ENCODE data around the gene P2RX3. TPM values are rescaled to one million over a fixed set of nuclear protein-coding genes. Genes with fewer than 3 reads are reported as not detected.

Gene P2RX3
- total RNA-seq, 1 donor: not detected

DNA sequence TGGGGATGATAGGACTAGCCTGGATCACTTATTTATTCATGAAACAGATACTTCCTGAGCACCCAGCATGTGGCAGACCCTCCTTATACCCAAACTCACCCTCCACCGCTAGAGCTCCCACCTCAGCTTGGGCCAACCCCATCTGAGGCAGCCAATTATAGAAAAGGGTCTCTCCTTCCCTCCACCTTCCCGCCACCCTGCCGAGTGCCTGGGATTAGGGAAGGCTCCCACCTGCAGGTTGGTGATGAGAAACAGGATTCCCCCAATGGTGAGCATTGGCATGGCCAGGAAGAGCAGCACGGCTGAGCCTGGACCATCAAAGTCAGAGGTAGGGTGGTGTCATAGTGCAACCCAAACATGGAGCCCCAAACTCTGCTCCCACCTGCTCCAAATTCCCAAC is 82.9 kb downstream of the P2RX3 start:
- TF ChIP-seq, protein P1, sequence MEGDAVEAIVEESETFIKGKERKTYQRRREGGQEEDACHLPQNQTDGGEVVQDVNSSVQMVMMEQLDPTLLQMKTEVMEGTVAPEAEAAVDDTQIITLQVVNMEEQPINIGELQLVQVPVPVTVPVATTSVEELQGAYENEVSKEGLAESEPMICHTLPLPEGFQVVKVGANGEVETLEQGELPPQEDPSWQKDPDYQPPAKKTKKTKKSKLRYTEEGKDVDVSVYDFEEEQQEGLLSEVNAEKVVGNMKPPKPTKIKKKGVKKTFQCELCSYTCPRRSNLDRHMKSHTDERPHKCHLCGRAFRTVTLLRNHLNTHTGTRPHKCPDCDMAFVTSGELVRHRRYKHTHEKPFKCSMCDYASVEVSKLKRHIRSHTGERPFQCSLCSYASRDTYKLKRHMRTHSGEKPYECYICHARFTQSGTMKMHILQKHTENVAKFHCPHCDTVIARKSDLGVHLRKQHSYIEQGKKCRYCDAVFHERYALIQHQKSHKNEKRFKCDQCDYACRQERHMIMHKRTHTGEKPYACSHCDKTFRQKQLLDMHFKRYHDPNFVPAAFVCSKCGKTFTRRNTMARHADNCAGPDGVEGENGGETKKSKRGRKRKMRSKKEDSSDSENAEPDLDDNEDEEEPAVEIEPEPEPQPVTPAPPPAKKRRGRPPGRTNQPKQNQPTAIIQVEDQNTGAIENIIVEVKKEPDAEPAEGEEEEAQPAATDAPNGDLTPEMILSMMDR (IDR thresholded peaks at IDR 0.05; ENCODE audit: insufficient read depth, low read length): no peak
- no peak overlapping the region for H3K4me3 ChIP-seq (ENCODE audit: low read depth, low read length)

DNA sequence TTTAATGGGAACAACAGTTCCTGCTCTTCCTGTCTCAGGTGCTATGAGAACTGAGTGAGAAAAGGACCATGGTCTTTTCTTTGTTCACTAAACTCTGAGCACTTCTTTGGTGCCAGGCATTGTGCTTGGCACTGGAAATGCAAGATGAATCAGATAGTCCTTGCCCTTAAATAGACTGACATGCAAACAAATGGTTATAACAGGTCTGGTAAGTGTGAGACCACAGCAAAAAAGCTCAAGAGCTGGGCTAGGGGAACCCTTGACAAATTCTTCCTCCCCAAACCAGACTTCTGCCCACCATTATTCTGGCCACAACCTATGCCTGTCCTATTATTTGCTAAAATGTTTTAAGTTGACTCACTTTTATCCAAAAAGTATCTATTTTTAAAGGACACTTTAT is 83.7 kb downstream of the P2RX3 start:
- no peak for DNase-seq (ENCODE audit: low read depth)
- no peak overlapping the region for H3K4me3 ChIP-seq (ENCODE audit: low read depth, low read length)
- TF ChIP-seq, protein P1 (IDR thresholded peaks at IDR 0.05; ENCODE audit: insufficient read depth, low read length): no peak

More for the DNA sequence above, 82.9 kb downstream of the P2RX3 start:
- DNase-seq (ENCODE audit: low read depth): no peak

Other genes starting within 250 kb of the P2RX3 start
- gene LRRC55, start 156.4 kb upstream of the P2RX3 start, total RNA-seq (ENCODE audit: low replicate concordance): not detected in 2 replicates
- gene APLNR, start 101.1 kb upstream of the P2RX3 start, total RNA-seq (ENCODE audit: low replicate concordance): not detected in 2 replicates
- 70.0 and 108 TPM in 2 replicates for gene TNKS1BP1, start 13.4 kb upstream of the P2RX3 start, total RNA-seq (ENCODE audit: low replicate concordance)
- 60.7 and 83.2 TPM in 2 replicates for gene SSRP1, start 2.5 kb upstream of the P2RX3 start, total RNA-seq (ENCODE audit: low replicate concordance)
- gene PRG3, start 42.8 kb downstream of the P2RX3 start, total RNA-seq (ENCODE audit: low replicate concordance): not detected in 2 replicates
- gene PRG2, start 52.3 kb downstream of the P2RX3 start, total RNA-seq (ENCODE audit: low replicate concordance): not detected in 2 replicates
- 44.3 and 74.3 TPM in 2 replicates for gene SLC43A3, start 88.8 kb downstream of the P2RX3 start, total RNA-seq (ENCODE audit: low replicate concordance)
- 0.09 and 0.90 TPM in 2 replicates for gene RTN4RL2, start 122.2 kb downstream of the P2RX3 start, total RNA-seq (ENCODE audit: low replicate concordance)
- gene SLC43A1, start 177.3 kb downstream of the P2RX3 start, total RNA-seq (ENCODE audit: low replicate concordance): 11.4 and 15.3 TPM in 2 replicates
- gene TIMM10, start 192.4 kb downstream of the P2RX3 start, total RNA-seq (ENCODE audit: low replicate concordance): 32.1 and 77.5 TPM in 2 replicates
- not detected in 2 replicates for gene SMTNL1, start 199.2 kb downstream of the P2RX3 start, total RNA-seq (ENCODE audit: low replicate concordance)
- 30.6 and 41.1 TPM in 2 replicates for gene UBE2L6, start 229.3 kb downstream of the P2RX3 start, total RNA-seq (ENCODE audit: low replicate concordance)

Measured in fibroblast of the aortic adventitia (primary cell).